Lung (tissue), 12 donors: ENCODE results near the gene CHRNA4. TPM values are rescaled to one million over a fixed set of nuclear protein-coding genes. Genes with fewer than 3 reads are reported as not detected.

Experiments used
- ATAC-seq: fragments of 200-7000 bp; cut with Tn5 transposase; one replicate; pipeline ENCODE4 v1.9.1; 2020; ENCODE audit warnings: moderate number of reproducible peaks; ENCODE audit not compliant: insufficient read depth, low FRiP score
- DNase-seq, 3 donors: peaks; one replicate each; pipeline ENCODE4 v3.0.0-alpha.2; 2013 to 2017
- H3K27ac ChIP-seq, 2 donors: one replicate each; pipeline ENCODE4 v1.5.1; 2013; ENCODE audit warnings: mild to moderate bottlenecking in 2 of 2, moderate library complexity in 2 of 2, control low read depth in 1 of 2, inconsistent platforms in 1 of 2, low read depth in 1 of 2, low read length in 1 of 2
- H3K27me3 ChIP-seq, 3 donors: one replicate each; pipeline ENCODE4 v1.5.1; 2013; ENCODE audit warnings: low read length in 2 of 3; ENCODE audit not compliant: control insufficient read depth in 3 of 3, insufficient read depth in 3 of 3
- H3K36me3 ChIP-seq, 4 donors: one replicate each; pipeline ENCODE4 v1.5.1; 2013; ENCODE audit warnings: low read length in 4 of 4, mild to moderate bottlenecking in 1 of 4, moderate library complexity in 1 of 4; ENCODE audit not compliant: control insufficient read depth in 4 of 4, insufficient read depth in 4 of 4
- H3K4me1 ChIP-seq, 5 donors: one replicate each; pipeline ENCODE4 v1.5.1; 2013; ENCODE audit warnings: low read length in 5 of 5, mild to moderate bottlenecking in 2 of 5, moderate library complexity in 1 of 5; ENCODE audit not compliant: control insufficient read depth in 5 of 5, insufficient read depth in 5 of 5
- H3K4me3 ChIP-seq: one replicate; pipeline ENCODE4 v1.5.1; 2013; ENCODE audit warnings: mild to moderate bottlenecking, control low read depth, moderate library complexity
- H3K9ac ChIP-seq, 2 donors: one replicate each; pipeline ENCODE4 v1.5.1; 2013; ENCODE audit warnings: low read length in 2 of 2, control low read depth in 1 of 2; ENCODE audit not compliant: insufficient read depth in 1 of 2
- H3K9me3 ChIP-seq, 4 donors: one replicate each; pipeline ENCODE4 v1.5.1; 2013; ENCODE audit warnings: low read length in 3 of 4, mild to moderate bottlenecking in 1 of 4, moderate library complexity in 1 of 4; ENCODE audit not compliant: control insufficient read depth in 4 of 4, insufficient read depth in 3 of 4
- WGBS, 2 donors: extraction: QIAGEN DNeasy Blood & Tissue Kit; methylation state at CpG; one replicate each; pipeline ENCODE4 v1.1.7; 2013; 5-methylcytosine and 5-hydroxymethylcytosine counted together
- polyA plus RNA-seq, 2 donors: library from polyadenylated mRNA; stranded (reverse); fragments of 200-250 nt; gene quantifications; one replicate each; pipeline ENCODE4 v1.2.1, GENCODE V29; 2013
- total RNA-seq, 2 donors: library from RNA; depleted of rRNA in 1 of 2; stranded (reverse); fragments of >200 nt in 1 of 2; gene quantifications; one replicate each; pipeline ENCODE4 v1.2.1, GENCODE V29; 2014 to 2021
- TF ChIP-seq, protein P1 (sequence below): IDR thresholded peaks from 2 replicates; pipeline ENCODE4 v1.5.1; 2012; ENCODE audit warnings: mild to moderate bottlenecking; ENCODE audit errors: control extremely low read depth, extremely low read depth
- donor health status: control.
- donor health status: control.
- donor health status: Bipolar disorder and iron deficiency.
- donor health status: healthy.
- donor health status: DM: yes; HTN: yes; CAD: no.

The CHRNA4 gene
- total and polyA plus RNA-seq, 4 donors = 0.01 to 1.1 (median 0.46) TPM

DNA sequence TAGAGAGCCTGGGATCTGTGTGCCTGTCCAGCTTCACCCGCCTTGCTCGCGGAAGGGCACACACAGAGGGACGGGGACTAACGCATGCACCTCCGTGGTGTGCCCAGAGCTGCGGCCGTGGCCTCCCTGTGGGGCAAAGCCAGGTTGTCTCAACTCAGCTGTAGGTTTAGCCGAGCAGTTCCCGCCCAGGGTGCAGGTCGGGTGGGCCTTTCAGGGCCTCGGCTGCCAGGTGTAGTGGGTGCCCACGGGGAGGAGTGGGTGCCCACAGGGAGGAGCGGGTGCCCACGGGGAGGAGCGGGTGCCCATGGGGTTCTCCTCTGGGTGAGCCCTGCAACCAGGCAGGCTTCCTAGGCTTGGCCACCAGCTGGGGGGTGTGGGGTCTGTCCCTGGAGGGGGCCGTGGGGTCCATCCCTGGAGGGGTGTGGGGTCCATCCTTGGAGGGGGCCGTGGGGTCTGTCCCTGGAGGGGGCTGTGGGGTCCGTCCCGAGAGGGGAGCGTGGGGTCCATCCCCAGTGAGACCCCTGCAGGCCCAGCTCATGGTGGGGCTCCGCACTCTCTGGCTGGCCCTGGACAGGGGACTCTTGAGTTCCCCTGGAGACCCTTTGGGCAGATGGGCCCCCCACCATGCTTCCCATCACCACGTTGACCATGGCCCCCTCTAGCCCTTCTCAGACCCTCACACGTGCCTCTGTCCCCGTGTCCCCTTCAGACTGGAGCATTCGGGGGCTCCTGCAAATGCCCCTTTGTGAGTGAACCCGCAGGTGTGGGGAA, 37.8 kb upstream of the CHRNA4 start:
- no peak for ATAC-seq
- Histone ChIP-seq H3K36me3 (no peaks in the 10 kb centered on the region), H3K27me3 (peaks cover 0 to 18% (median 5%) of the 10 kb centered on the region in 3 donors)

DNA sequence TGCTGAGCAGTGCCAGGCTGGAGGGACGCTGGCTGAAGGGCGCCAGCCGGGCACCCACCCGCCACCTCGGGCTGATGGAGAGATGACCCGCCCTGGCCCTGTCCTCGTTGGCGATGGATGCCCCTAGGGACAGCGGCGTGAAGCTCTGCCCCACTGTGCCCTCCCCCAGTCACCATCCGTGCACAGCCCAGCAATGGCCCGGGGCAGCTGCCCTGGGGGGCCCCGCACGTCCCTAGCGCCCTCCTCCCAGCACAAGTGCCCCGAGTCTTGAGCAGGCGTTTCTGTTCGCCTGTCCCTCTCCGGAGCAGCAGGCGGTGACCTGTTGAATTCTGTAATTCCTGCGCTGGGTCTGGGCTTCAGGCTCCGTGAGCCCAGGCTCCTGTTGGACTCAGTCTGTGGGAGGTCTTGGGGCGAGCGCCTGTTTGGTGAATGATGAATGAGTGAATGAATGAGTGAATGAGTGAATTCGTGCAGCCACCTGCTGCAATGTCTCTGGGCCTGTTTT, 36.8 kb upstream of the CHRNA4 start:
- TF ChIP-seq, protein P1, sequence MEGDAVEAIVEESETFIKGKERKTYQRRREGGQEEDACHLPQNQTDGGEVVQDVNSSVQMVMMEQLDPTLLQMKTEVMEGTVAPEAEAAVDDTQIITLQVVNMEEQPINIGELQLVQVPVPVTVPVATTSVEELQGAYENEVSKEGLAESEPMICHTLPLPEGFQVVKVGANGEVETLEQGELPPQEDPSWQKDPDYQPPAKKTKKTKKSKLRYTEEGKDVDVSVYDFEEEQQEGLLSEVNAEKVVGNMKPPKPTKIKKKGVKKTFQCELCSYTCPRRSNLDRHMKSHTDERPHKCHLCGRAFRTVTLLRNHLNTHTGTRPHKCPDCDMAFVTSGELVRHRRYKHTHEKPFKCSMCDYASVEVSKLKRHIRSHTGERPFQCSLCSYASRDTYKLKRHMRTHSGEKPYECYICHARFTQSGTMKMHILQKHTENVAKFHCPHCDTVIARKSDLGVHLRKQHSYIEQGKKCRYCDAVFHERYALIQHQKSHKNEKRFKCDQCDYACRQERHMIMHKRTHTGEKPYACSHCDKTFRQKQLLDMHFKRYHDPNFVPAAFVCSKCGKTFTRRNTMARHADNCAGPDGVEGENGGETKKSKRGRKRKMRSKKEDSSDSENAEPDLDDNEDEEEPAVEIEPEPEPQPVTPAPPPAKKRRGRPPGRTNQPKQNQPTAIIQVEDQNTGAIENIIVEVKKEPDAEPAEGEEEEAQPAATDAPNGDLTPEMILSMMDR = no peak
- no peak overlapping the region for H3K4me3 ChIP-seq
- peaks cover 0 to 10% (median 0%) of the 10 kb centered on the region in 3 donors for H3K27me3 ChIP-seq
- DNase-seq (no peak), ATAC-seq (no peak)
- no peak overlapping the region for H3K27ac ChIP-seq
- WGBS, 2 donors = 82 to 91% methylated on average over 25 of the region's 25 CpGs
- H3K4me1 ChIP-seq = peaks cover 0 to 15% (median 0%) of the 10 kb centered on the region in 5 donors
- H3K36me3 ChIP-seq = no peaks in the 10 kb centered on the region
- H3K9ac ChIP-seq = no peak overlapping the region
- no peaks in the 10 kb centered on the region for H3K9me3 ChIP-seq

More for the DNA sequence above, 37.8 kb upstream of the CHRNA4 start:
- no peak overlapping the region for H3K27ac ChIP-seq
- peaks cover 0 to 5% (median 0%) of the 10 kb centered on the region in 4 donors for H3K9me3 ChIP-seq
- H3K9ac ChIP-seq = no peak overlapping the region
- DNase-seq = no peak
- H3K4me3 ChIP-seq = no peak overlapping the region
- TF ChIP-seq, protein P1 = no peak
- peaks cover 0 to 10% (median 0%) of the 10 kb centered on the region in 5 donors for H3K4me1 ChIP-seq
- 83 to 92% methylated on average over 27 of the region's 27 CpGs for WGBS, 2 donors

DNA sequence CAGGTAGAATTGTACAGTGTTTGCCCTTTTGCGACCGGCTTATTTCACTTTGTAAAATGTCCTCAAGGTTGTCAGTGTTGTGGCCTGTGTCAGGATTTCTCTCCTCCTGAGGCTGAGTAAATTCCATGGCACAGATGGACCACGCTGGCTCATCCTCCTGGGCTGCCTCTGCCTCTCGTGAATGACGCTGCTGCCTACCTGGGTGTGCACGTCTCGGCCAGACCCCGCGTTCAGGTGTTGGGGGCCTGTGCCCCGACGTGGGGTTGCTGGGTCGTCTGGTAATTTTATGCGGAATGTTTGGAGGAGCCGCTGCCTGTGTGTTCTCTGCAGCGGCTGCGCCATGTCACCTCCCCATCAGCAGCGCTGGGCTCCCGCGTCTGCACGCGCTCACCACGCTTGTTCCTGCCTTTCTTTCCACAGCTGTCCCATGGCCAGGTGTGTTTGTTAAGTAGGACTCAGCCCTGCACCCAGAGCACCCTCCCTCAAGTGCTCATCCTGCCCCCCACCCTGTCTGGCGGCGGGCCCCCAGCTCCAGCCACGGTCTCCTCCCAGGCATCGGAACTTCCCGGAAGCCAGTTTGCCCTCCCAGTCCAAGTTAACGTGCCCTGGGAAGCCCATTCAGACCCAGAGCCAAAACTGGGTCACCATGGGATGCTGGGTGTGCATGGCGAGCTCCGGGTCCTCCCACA, 36.1 kb upstream of the CHRNA4 start:
- Histone ChIP-seq H3K4me1 (peaks cover 0 to 15% (median 0%) of the 10 kb centered on the region in 5 donors), H3K27ac (no peak overlapping the region), H3K27me3 (peaks cover 0 to 10% (median 0%) of the 10 kb centered on the region in 3 donors), H3K36me3 (no peaks in the 10 kb centered on the region), H3K9me3 (peaks cover 0 to 3% (median 0%) of the 10 kb centered on the region in 4 donors), H3K9ac (no peak overlapping the region), H3K4me3 (no peak overlapping the region)
- ATAC-seq (no peak), DNase-seq (no peak)
- TF ChIP-seq, protein P1 = no peak
- 84 to 92% methylated on average over 30 of the region's 30 CpGs for WGBS, 2 donors
